ENCODE results near the gene FASTK. TPM values are rescaled to one million over a fixed set of nuclear protein-coding genes. Genes with fewer than 3 reads are reported as not detected.

The FASTK gene
- total RNA-seq, 1 experiment from 2014 or later: 95.0 TPM

DNA sequence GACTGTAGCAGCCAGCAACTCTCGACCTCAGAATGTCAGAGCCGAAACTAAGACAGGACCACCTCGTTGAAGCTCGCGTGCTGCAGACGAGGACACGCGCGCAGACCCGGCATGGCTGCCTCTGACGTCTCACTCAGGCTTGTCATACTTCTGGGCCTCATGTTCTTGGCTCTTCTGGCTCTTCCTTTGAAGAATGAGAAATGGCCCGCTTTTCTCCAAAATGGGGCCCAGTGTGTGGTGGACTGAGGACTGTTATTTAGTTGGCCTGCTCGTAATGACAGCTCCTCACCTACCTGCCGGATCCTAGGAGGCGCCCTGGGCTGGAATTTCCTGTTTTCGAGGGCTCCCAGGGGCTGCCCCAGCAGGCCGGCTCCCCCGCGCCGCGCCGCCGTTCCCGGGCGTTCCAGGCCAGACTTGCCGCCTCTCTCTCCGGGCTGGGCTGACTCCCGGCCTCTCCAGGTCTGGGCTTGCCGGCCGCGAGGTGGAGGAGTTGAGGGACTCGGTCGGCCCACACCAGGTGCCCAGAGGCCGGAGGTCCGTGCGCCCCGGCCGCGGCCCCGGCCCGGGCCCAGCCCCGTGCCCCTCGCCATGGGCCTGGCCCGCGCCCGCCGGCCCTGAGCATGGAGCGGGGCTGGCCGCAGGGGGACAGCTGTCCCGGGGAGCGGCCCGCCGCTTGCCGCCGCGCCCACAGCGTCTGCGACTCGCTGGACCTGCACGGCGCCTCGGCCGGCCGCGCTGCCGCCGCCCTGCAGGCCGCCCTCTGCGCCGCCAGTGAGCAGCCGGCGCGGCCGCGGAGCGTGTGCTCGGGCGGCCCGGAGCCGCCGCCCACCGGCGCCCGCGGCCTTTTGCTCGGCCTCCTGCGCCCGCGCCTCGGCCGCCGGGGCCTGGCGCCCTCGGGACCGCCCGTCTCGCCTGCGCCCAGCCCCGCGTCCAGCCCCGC lies 33.8 kb upstream of the FASTK start:
- POLR2A ChIA-PET: interaction anchor here (0.6 kb wide), 1 partner anchor 663 kb away, joined by 3 read pairs; no protein-coding TSS in a partner anchor
- CTCF ChIA-PET: interaction anchor here (1.0 kb wide), 1 partner anchor 86 kb away, joined by 3 read pairs; the partner anchor contains the start of gene ABCB8
- DNase-seq (ENCODE audit: low read depth, low spot score) (no peak), ATAC-seq (peak; percentile 60)
- no peak for TF ChIP-seq SIN3A (IDR thresholded peaks at IDR 0.05; ENCODE audit: borderline replicate concordance, insufficient read depth, low read depth, low read length)
- no peak for TF ChIP-seq TCF7L2 (IDR thresholded peaks at IDR 0.05; ENCODE audit: low read depth, low read length)
- TF ChIP-seq POLR2AphosphoS5 (IDR thresholded peaks at IDR 0.05; ENCODE audit: low read depth, low read length): no peak
- TF ChIP-seq, protein P1, sequence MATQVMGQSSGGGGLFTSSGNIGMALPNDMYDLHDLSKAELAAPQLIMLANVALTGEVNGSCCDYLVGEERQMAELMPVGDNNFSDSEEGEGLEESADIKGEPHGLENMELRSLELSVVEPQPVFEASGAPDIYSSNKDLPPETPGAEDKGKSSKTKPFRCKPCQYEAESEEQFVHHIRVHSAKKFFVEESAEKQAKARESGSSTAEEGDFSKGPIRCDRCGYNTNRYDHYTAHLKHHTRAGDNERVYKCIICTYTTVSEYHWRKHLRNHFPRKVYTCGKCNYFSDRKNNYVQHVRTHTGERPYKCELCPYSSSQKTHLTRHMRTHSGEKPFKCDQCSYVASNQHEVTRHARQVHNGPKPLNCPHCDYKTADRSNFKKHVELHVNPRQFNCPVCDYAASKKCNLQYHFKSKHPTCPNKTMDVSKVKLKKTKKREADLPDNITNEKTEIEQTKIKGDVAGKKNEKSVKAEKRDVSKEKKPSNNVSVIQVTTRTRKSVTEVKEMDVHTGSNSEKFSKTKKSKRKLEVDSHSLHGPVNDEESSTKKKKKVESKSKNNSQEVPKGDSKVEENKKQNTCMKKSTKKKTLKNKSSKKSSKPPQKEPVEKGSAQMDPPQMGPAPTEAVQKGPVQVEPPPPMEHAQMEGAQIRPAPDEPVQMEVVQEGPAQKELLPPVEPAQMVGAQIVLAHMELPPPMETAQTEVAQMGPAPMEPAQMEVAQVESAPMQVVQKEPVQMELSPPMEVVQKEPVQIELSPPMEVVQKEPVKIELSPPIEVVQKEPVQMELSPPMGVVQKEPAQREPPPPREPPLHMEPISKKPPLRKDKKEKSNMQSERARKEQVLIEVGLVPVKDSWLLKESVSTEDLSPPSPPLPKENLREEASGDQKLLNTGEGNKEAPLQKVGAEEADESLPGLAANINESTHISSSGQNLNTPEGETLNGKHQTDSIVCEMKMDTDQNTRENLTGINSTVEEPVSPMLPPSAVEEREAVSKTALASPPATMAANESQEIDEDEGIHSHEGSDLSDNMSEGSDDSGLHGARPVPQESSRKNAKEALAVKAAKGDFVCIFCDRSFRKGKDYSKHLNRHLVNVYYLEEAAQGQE (IDR thresholded peaks at IDR 0.05; ENCODE audit: insufficient read depth in 1 of 2, low read depth in 2 of 2, low read length in 1 of 2): no peak
- TF ChIP-seq, protein P2, sequence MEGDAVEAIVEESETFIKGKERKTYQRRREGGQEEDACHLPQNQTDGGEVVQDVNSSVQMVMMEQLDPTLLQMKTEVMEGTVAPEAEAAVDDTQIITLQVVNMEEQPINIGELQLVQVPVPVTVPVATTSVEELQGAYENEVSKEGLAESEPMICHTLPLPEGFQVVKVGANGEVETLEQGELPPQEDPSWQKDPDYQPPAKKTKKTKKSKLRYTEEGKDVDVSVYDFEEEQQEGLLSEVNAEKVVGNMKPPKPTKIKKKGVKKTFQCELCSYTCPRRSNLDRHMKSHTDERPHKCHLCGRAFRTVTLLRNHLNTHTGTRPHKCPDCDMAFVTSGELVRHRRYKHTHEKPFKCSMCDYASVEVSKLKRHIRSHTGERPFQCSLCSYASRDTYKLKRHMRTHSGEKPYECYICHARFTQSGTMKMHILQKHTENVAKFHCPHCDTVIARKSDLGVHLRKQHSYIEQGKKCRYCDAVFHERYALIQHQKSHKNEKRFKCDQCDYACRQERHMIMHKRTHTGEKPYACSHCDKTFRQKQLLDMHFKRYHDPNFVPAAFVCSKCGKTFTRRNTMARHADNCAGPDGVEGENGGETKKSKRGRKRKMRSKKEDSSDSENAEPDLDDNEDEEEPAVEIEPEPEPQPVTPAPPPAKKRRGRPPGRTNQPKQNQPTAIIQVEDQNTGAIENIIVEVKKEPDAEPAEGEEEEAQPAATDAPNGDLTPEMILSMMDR (IDR thresholded peaks at IDR 0.05): no peak
- H3K4me3 ChIP-seq (ENCODE audit: low read depth in 2 of 2, low read length in 2 of 2): peak overlapping the region in 1 of 2 experiments; percentile 17; a peak in 3 of 4 replicates
- no peaks in the 10 kb centered on the region for H3K36me3 ChIP-seq (ENCODE audit: control insufficient read depth, insufficient read depth, low read length)
- H3K27me3 ChIP-seq (ENCODE audit: control insufficient read depth, insufficient read depth, low read length): no peaks in the 10 kb centered on the region
- H3K4me1 ChIP-seq (ENCODE audit: control insufficient read depth, insufficient read depth, low read length): peaks cover 14% of the 10 kb centered on the region
- BruUV-seq (replicated peaks): no TSS peak
- in situ Hi-C loops (cut with HindIII; ENCODE audit: low pct_unique_long_range_greater_than_20kb, low sequenced_read_pairs): no loop called here
- H3K27ac ChIP-seq (ENCODE audit: low read length): peak overlapping the region; percentile 65
- intact Hi-C loops (cut with micrococcal nuclease; ENCODE audit: unreplicated experiment): loop anchor here (5.0 kb wide), 2 partner anchors 37 to 217 kb away; no protein-coding TSS in a partner anchor
- H3K9me3 ChIP-seq (ENCODE audit: control insufficient read depth, insufficient read depth, low read depth, low read length): no peaks in the 10 kb centered on the region

DNA sequence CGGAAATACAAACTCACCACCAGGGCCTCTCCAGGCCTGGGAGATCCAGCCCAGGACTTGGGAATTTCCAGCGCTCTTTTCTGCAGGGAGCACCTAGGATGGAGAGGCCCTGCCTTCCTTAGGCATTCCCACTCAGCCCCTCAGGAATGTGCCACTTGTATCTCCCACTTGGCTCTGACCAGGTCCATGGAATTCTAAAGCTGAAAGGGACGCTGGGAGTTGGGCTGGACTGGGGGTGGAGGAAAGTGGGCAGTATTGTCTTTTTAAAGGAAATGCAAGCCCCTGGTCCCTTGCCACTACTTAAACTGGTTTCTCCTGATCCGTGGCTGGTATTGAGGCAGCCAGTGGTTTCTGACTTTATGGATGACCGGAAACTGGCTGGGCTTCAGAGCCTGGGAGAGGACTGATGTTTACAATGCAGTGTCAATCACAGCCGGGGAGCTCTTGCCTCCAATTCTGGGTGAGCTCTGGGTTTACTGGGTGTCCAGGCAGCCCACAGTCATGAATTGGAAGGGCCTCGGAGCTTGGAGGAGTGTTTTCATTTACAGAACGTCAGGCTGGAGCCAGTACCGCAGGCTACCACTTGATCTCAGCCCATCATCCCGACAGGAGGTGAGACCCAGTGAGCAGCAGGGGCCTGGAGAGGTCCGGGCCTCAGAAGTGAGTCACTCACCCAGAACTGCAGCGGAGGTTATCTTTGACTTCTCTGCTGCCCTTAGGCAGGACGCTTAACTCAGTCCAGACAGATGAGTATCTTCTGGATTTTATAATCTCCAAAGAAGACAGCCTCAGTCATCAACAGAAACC lies 32.9 kb upstream of the FASTK start:
- H3K4me1 ChIP-seq (ENCODE audit: control insufficient read depth, insufficient read depth, low read length): peaks cover 14% of the 10 kb centered on the region
- BruUV-seq (replicated peaks): no TSS peak
- intact Hi-C loops (cut with micrococcal nuclease; ENCODE audit: unreplicated experiment): loop anchor here (5.0 kb wide), 2 partner anchors 36 to 216 kb away; no protein-coding TSS in a partner anchor
- TF ChIP-seq, protein P2 (IDR thresholded peaks at IDR 0.05): no peak
- TF ChIP-seq TCF7L2 (IDR thresholded peaks at IDR 0.05; ENCODE audit: low read depth, low read length): peak; percentile 59; the same call in 1 of the 2 replicates
- CTCF ChIA-PET: interaction anchor here (0.9 to 1.0 kb wide), 2 partner anchors 85 to 114 kb away, joined by 3 to 4 read pairs; partner anchors contain the start of genes ABCB8 and ABCF2
- peak overlapping the region; percentile 65 for H3K27ac ChIP-seq (ENCODE audit: low read length)
- H3K4me3 ChIP-seq (ENCODE audit: low read depth in 2 of 2, low read length in 2 of 2): 0 out of 4 replicates have a peak overlapping the region, but pooled peaks of 1 of the 2 experiments have one; percentile 17
- POLR2A ChIA-PET: no interaction called here
- H3K27me3 ChIP-seq (ENCODE audit: control insufficient read depth, insufficient read depth, low read length): no peaks in the 10 kb centered on the region
- no peaks in the 10 kb centered on the region for H3K36me3 ChIP-seq (ENCODE audit: control insufficient read depth, insufficient read depth, low read length)
- no peaks in the 10 kb centered on the region for H3K9me3 ChIP-seq (ENCODE audit: control insufficient read depth, insufficient read depth, low read depth, low read length)
- DNase-seq (ENCODE audit: low read depth, low spot score) (no peak), ATAC-seq (peak; percentile 44)
- in situ Hi-C loops (cut with HindIII; ENCODE audit: low pct_unique_long_range_greater_than_20kb, low sequenced_read_pairs): no loop called here
